Activated CD4-positive, alpha-beta memory T cell treated with anti-CD3 and anti-CD28 coated beads, Interleukin-2, amount 10 ng/mL, durations not matched to agents 7 days and 5 days (primary cell): ENCODE results near the gene GGACT. TPM values are rescaled to one million over a fixed set of nuclear protein-coding genes. Genes with fewer than 3 reads are reported as not detected.

ENCODE experiments used
- CTCF ChIA-PET: fragments of 350-600 bp; sonication (Branson Sonifier 250); formaldehyde crosslinking; loops from one replicate; lab custom pipeline; 2021; ENCODE audit warnings: antibody characterized with exemption, inconsistent platforms; lab: Charles Lee
- POLR2A ChIA-PET: fragments of 350-600 bp; sonication (Branson Sonifier 250); formaldehyde crosslinking; loops from one replicate; lab custom pipeline; 2021; ENCODE audit warnings: antibody characterized with exemption; lab: Charles Lee
- DNase-seq: peaks from one replicate; pipeline ENCODE4 v3.0.0-alpha.2; 2020
- H3K27ac Mint-ChIP-seq: one replicate; pipeline ENCODE4 v1.8.0; 2021; ENCODE audit warnings: mild to moderate bottlenecking, mixed read lengths
- H3K27me3 Mint-ChIP-seq: one replicate; pipeline ENCODE4 v1.8.0; 2021; ENCODE audit warnings: mixed read lengths
- H3K36me3 Mint-ChIP-seq: one replicate; pipeline ENCODE4 v1.8.0; 2021; ENCODE audit warnings: low read depth, mixed read lengths
- H3K4me1 Mint-ChIP-seq: one replicate; pipeline ENCODE4 v1.8.0; 2021; ENCODE audit warnings: mixed read lengths
- H3K4me3 Mint-ChIP-seq: one replicate; pipeline ENCODE4 v1.8.0; 2021; ENCODE audit warnings: mild to moderate bottlenecking, mixed read lengths
- H3K9me3 Mint-ChIP-seq: one replicate; pipeline ENCODE4 v1.8.0; 2021; ENCODE audit warnings: mixed read lengths
- total RNA-seq, 2 experiments: library from RNA; stranded (reverse); gene quantifications; one replicate each; pipeline ENCODE4 v1.2.3, GENCODE V29; 2021

The GGACT gene
- total RNA-seq, 2 experiments from 2014 or later, result 9.5 to 11.4 TPM

- Mint-ChIP-seq H3K27ac (no peak overlapping the region), H3K36me3 (no peaks in the 10 kb centered on the region), H3K9me3 (no peaks in the 10 kb centered on the region), H3K27me3 (no peaks in the 10 kb centered on the region), H3K4me1 (peaks cover 20% of the 10 kb centered on the region), H3K4me3 (no peak overlapping the region)
- DNase-seq, result no peak
- POLR2A ChIA-PET, result no interaction called here
- CTCF ChIA-PET, result interaction anchor here (1.7 kb wide), 1 partner anchor 9 kb away, joined by 4 read pairs; no protein-coding TSS in a partner anchor
Observed at GRCh38 chr13:100521851-100522617, 66.6 kb downstream of the GGACT start.

GRCh38 chr13:100520936-100521850, 67.4 kb downstream of the GGACT start:
- ChIA-PET CTCF (interaction anchor here (1.7 kb wide), 1 partner anchor 10 kb away, joined by 4 read pairs; no protein-coding TSS in a partner anchor), POLR2A (no interaction called here)
- H3K36me3 Mint-ChIP-seq, result no peaks in the 10 kb centered on the region
- no peak for DNase-seq
- H3K9me3 Mint-ChIP-seq, result no peaks in the 10 kb centered on the region
- H3K27me3 Mint-ChIP-seq, result no peaks in the 10 kb centered on the region
- H3K27ac Mint-ChIP-seq, result no peak overlapping the region
- H3K4me3 Mint-ChIP-seq, result no peak overlapping the region
- H3K4me1 Mint-ChIP-seq, result peaks cover 25% of the 10 kb centered on the region

GRCh38 chr13:100519626-100520025, 69.0 kb downstream of the GGACT start:
- no peak overlapping the region for H3K27ac Mint-ChIP-seq
- no peaks in the 10 kb centered on the region for H3K9me3 Mint-ChIP-seq
- H3K36me3 Mint-ChIP-seq, result no peaks in the 10 kb centered on the region
- H3K27me3 Mint-ChIP-seq, result peaks cover 1% of the 10 kb centered on the region
- ChIA-PET POLR2A (no interaction called here), CTCF (no interaction called here)
- peaks cover 31% of the 10 kb centered on the region for H3K4me1 Mint-ChIP-seq
- no peak for DNase-seq
- H3K4me3 Mint-ChIP-seq, result no peak overlapping the region

GRCh38 chr13:100518394-100519062, 70.1 kb downstream of the GGACT start:
- CTCF ChIA-PET, result interaction anchor here (1.1 kb wide), 1 partner anchor 604 kb away, joined by 3 read pairs; no protein-coding TSS in a partner anchor
- no peak for DNase-seq
- Mint-ChIP-seq H3K4me3 (peak overlapping the region; percentile 2), H3K27me3 (peaks cover 9% of the 10 kb centered on the region), H3K4me1 (peaks cover 34% of the 10 kb centered on the region), H3K36me3 (no peaks in the 10 kb centered on the region), H3K27ac (peak overlapping the region; percentile 46), H3K9me3 (no peaks in the 10 kb centered on the region)
- POLR2A ChIA-PET, result interaction anchor here (1.0 kb wide), 1 partner anchor 68 kb away, joined by 3 read pairs; no protein-coding TSS in a partner anchor

GRCh38 chr13:100517728-100518127, 70.9 kb downstream of the GGACT start:
- Mint-ChIP-seq H3K27ac (peak overlapping the region; percentile 54), H3K36me3 (no peaks in the 10 kb centered on the region), H3K4me3 (no peak overlapping the region), H3K27me3 (peaks cover 9% of the 10 kb centered on the region), H3K9me3 (no peaks in the 10 kb centered on the region), H3K4me1 (peaks cover 34% of the 10 kb centered on the region)
- DNase-seq, result peak; percentile 26
- ChIA-PET CTCF (interaction anchor here (1.1 to 6.0 kb wide), 2 partner anchors 603 to 861 kb away, joined by 3 to 39 read pairs; no protein-coding TSS in a partner anchor), POLR2A (interaction anchor here (1.0 kb wide), 1 partner anchor 69 kb away, joined by 3 read pairs; no protein-coding TSS in a partner anchor)

GRCh38 chr13:100517135-100517534, 71.5 kb downstream of the GGACT start:
- peaks cover 9% of the 10 kb centered on the region for H3K27me3 Mint-ChIP-seq
- no peak overlapping the region for H3K4me3 Mint-ChIP-seq
- H3K36me3 Mint-ChIP-seq, result no peaks in the 10 kb centered on the region
- peak overlapping the region; percentile 54 for H3K27ac Mint-ChIP-seq
- no peak for DNase-seq
- H3K9me3 Mint-ChIP-seq, result no peaks in the 10 kb centered on the region
- POLR2A ChIA-PET, result interaction anchor here (1.0 kb wide), 1 partner anchor 70 kb away, joined by 3 read pairs; no protein-coding TSS in a partner anchor
- CTCF ChIA-PET, result interaction anchor here (1.1 to 6.0 kb wide), 2 partner anchors 603 to 860 kb away, joined by 3 to 39 read pairs; no protein-coding TSS in a partner anchor
- peaks cover 32% of the 10 kb centered on the region for H3K4me1 Mint-ChIP-seq

GRCh38 chr13:100515410-100515800, 73.2 kb downstream of the GGACT start:
- H3K9me3 Mint-ChIP-seq, result no peaks in the 10 kb centered on the region
- ChIA-PET POLR2A (interaction anchor here (0.9 kb wide), 1 partner anchor 857 kb away, joined by 3 read pairs; no protein-coding TSS in a partner anchor), CTCF (interaction anchor here (0.6 to 6.0 kb wide), 31 partner anchors 9 to 899 kb away, joined by 3 to 39 read pairs (median 4); partner anchors contain the start of gene PCCA)
- H3K4me1 Mint-ChIP-seq, result peaks cover 27% of the 10 kb centered on the region
- no peak overlapping the region for H3K4me3 Mint-ChIP-seq
- H3K36me3 Mint-ChIP-seq, result no peaks in the 10 kb centered on the region
- H3K27ac Mint-ChIP-seq, result no peak overlapping the region
- peaks cover 14% of the 10 kb centered on the region for H3K27me3 Mint-ChIP-seq
- DNase-seq, result no peak

GRCh38 chr13:100514788-100515409, 73.7 kb downstream of the GGACT start:
- Mint-ChIP-seq H3K36me3 (no peaks in the 10 kb centered on the region), H3K27ac (no peak overlapping the region), H3K27me3 (peaks cover 14% of the 10 kb centered on the region), H3K9me3 (no peaks in the 10 kb centered on the region), H3K4me1 (peaks cover 27% of the 10 kb centered on the region), H3K4me3 (no peak overlapping the region)
- ChIA-PET CTCF (interaction anchor here (0.6 to 6.0 kb wide), 31 partner anchors 8 to 899 kb away, joined by 3 to 39 read pairs (median 4); partner anchors contain the start of gene PCCA), POLR2A (interaction anchor here (0.9 kb wide), 1 partner anchor 856 kb away, joined by 3 read pairs; no protein-coding TSS in a partner anchor)
- DNase-seq, result peak; percentile 79

- H3K36me3 Mint-ChIP-seq, result no peaks in the 10 kb centered on the region
- peaks cover 27% of the 10 kb centered on the region for H3K4me1 Mint-ChIP-seq
- no peak overlapping the region for H3K4me3 Mint-ChIP-seq
- ChIA-PET CTCF (interaction anchor here (1.1 to 6.0 kb wide), 15 partner anchors 8 to 857 kb away, joined by 3 to 39 read pairs (median 4); partner anchors contain the start of gene PCCA), POLR2A (no interaction called here)
- H3K27me3 Mint-ChIP-seq, result peaks cover 14% of the 10 kb centered on the region
- no peak overlapping the region for H3K27ac Mint-ChIP-seq
- DNase-seq, result no peak
- H3K9me3 Mint-ChIP-seq, result no peaks in the 10 kb centered on the region
Observed at GRCh38 chr13:100513987-100514670, 74.5 kb downstream of the GGACT start.

GRCh38 chr13:100513171-100513570, 75.4 kb downstream of the GGACT start:
- Mint-ChIP-seq H3K27ac (no peak overlapping the region), H3K9me3 (no peaks in the 10 kb centered on the region), H3K4me1 (peaks cover 24% of the 10 kb centered on the region), H3K27me3 (peaks cover 14% of the 10 kb centered on the region), H3K4me3 (no peak overlapping the region), H3K36me3 (no peaks in the 10 kb centered on the region)
- CTCF ChIA-PET, result interaction anchor here (1.2 to 6.0 kb wide), 4 partner anchors 11 to 856 kb away, joined by 3 to 39 read pairs (median 13); no protein-coding TSS in a partner anchor
- POLR2A ChIA-PET, result no interaction called here
- DNase-seq, result no peak

GRCh38 chr13:100512422-100512821, 76.2 kb downstream of the GGACT start:
- Mint-ChIP-seq H3K9me3 (no peaks in the 10 kb centered on the region), H3K4me3 (no peak overlapping the region), H3K27ac (no peak overlapping the region), H3K27me3 (peaks cover 14% of the 10 kb centered on the region), H3K36me3 (no peaks in the 10 kb centered on the region), H3K4me1 (peaks cover 18% of the 10 kb centered on the region)
- POLR2A ChIA-PET, result no interaction called here
- CTCF ChIA-PET, result interaction anchor here (0.6 to 6.0 kb wide), 2 partner anchors 856 to 896 kb away, joined by 4 to 39 read pairs; no protein-coding TSS in a partner anchor
- DNase-seq, result no peak
